HuH-7.5 (cell line): ENCODE measurements around the gene FYB1.

Experiments
- DNase-seq: peaks from one replicate; pipeline ENCODE4 v3.0.0; 2011; ENCODE audit warnings: low spot score

The FYB1 gene

DNA sequence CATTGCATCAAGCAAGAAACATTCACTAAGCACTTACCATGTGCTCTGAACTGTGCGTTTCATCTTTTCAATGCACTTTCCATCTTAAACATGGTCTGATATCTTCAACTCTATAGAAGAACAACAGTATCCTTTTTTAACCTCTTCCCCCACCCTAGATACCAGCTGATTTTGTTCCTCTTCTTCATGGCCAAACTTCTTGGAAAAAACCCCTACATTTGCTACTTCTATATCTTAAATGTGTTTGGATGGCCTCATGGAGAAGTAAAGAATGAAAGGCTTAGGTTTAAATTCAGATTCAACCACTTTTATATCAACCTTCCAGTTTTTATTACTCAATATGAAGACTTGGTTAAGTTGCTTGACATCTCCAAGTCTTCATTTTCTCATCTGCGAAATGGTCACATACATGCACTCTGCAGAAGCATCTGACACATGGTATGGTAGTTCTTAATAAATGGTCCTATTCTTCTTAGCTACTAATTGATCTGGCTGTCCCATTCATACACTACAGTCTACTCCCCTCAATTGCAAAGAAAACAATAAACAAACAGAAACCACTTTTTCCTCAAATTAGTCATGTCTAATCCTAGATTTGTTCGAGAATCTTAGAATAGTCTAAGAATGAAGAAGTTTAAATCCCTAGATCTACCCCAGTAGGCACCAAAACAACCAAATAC, 59.4 kb downstream of the FYB1 start:
- no peak for DNase-seq

DNA sequence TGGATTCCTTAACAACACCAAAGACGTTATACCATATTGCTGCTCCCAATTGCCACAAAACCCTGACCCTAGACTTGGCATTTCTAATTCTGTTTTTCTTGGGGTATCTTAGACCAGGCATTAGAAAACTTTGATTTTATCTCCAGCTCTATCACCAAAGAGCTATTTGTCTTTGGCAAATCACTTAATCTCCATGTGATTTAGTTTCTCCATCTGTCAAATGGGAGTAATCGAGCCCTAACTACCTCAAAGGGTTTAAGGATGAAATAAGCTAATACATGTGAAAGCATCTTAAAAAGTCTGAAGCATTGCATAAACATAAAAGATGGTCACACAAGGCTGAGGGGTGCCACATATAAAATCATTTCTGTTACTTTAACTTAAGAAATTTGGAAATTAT, 60.6 kb downstream of the FYB1 start:
- no peak for DNase-seq

DNA sequence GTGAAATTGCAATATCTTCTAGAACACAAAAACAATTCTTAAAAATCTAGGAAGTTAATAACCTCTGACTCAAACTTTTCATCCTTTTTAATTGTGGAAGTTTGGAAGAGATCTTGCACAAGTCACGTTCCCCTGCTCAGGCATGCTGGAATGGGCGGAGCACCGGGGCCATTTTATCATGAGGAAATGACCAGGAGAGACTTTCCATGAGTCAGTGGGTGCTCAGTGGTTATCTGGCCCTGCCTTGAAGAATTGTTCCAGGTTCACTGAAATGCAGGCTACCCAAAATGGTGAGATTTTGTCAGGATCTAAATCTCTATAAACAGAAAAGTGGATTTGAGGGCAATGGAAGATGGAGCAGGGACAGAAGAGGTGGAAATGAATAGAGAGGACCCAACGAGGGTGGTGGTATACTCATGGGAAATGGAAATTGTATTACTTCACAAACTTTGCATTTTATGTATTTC, 61.2 kb downstream of the FYB1 start:
- DNase-seq, result no peak

DNA sequence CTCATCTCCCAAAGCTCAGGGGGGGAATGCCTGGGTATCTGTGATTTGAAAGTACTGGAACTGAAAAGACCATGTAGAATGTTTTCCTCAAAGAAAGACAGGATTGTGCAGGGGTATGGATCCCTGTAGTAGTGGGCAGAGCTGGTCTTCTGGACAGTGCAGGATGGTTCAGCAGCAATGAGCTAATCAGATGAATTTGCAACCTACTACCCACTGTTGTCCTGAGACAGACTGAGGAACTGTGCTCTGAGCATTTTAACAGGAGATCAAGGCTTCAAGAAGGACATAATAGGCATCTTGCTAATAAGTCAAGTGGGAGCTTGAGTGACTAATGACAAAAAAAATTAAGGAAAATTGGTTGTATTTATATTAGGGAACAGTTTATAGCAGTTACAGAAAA, 61.7 kb downstream of the FYB1 start:
- no peak for DNase-seq

DNA sequence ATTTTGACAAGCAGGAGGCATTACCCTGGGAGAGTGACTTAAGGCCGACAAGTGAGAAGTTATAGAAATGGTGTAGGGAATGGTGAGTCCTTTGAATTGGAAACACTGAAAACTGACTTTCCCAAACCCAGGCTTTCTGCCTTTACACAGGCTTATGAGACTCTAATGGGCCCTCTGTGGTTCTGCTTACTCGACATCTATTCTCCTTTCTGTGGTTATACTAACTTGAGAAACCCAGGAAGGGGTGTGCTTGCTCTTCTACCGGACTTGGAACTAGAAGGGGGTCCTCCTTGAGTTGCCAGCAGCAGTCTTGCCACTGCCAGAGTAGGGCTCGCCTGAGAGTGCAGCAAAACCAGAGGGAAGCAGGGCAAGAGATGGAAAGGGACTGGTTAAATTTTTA, 63.3 kb downstream of the FYB1 start:
- no peak for DNase-seq

DNA sequence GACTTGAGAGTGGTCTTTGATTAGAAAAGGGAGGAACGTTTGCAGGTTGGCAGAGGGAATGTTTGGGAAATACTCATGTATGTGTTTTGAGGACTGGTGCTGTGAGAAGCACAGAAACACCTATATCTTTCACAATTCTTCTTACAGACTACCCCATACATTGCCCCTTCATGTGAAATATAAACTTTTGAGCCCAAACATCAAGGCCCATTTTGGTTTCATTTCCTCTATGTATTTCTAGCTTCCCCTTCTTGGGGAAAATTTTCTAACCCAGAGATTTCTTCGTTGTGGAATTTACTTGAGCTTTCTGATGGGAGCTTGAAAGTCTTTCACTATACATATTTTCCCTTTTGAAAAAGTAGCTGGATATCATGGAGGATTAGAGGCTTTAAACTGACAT, 67.6 kb downstream of the FYB1 start:
- no peak for DNase-seq

DNA sequence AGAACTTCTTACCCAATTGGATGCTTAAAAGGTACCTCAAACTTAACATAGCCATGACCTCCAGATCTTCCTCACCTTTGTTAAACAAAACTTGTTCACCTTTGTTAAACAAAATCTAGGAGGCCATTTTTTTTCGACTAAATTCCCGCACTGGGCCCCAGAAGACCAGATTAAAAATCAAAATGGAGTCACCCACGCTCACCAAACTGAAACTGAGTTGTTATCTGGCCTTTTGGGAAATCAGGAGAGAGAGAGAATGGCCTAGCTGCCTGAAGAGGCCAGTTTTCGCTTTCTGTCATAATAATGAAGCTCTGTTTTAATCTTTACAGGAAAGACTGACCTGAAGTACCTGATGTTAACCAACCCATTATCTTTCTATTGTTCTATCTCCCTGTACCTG, 69.4 kb downstream of the FYB1 start:
- DNase-seq, result no peak

DNA sequence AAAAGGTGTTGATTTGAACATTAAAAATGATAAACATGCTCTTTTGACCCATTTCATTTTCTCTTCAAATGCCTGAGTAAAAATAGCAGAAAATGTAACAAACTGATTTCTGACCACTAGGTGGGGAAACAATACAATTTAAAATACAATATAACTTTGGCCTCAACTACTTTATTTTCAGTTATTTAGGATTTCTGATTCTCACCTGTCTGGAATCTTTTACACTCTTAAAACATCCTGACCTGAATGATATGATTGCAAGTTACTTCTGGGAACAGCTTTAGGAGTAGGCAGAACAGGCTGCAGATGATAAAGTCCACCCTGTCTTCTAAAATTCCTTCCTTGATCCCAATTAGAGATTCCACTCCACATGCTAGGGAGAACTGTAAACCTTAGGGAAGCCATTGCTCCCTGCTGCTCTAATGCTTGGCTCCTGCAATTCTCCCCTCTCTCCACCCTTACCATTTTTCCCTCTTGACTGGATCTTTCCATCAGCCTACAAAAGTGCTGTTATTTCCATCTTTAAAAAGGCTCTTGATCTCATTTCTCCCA, 70.3 kb downstream of the FYB1 start:
- DNase-seq, result no peak

DNA sequence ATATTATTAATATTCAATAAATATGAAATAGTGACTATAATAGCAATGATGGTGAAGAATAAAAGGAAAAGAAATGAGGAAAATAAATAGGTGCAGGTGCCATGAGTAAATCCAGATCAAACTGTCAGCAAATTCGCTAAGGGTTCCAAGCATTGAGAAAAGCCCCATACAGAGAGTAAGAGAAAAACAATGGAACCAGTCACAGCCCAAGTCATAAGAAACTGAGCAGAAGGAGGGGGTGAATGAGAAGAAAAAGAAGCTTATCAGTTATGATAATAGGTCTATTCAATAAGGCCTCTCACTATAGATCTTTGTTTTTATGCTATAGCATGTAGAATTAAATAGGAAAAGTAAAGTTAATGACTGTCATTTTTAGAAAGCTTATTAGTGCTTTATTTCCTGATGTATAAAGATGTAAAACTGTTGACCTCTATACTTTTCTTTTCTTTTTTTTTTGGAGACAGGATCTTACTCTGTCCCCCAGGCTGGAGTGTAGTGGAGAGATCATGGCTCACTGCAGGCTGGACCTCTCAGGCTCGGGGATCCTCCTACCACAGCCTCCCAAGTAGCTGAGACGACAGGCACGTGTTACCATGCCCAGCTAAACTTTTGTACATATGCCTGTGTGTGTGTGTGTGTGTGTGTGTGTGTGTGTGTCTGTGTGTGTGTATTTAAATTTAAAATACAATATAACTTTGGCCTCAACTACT, 72.4 kb downstream of the FYB1 start:
- DNase-seq, result no peak

DNA sequence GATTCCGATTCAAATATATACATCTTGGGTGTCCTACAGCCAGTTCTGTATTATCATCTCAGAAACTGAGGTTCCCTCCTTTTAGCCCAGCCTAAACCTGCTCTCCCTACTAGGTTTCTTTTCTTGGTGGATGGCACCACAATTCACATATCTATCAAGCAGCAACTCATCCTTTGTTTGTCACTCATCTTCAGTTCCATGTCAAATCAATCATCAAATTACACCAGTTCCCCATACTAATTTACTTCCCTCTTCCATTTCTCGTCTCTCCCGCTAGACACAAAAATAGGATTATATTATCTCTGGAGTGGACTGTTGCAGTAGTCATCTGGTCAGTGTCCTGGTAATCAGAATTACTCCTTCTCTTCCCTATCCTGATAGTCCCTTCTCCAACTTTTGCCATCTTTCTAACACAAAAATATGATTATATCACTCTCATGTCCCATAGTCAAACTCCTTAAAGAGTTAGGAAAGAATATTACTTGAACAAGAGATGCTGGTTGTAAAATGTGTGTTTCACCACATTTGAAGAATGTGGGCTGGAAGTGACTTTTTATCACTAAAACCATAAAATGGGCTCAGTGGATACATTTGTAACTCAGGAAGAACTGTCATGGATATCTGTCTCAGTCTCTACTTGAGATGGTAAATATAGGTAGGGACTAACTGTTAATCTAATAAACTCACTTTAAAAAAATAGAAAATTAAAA, 76.1 kb downstream of the FYB1 start:
- no peak for DNase-seq

DNA sequence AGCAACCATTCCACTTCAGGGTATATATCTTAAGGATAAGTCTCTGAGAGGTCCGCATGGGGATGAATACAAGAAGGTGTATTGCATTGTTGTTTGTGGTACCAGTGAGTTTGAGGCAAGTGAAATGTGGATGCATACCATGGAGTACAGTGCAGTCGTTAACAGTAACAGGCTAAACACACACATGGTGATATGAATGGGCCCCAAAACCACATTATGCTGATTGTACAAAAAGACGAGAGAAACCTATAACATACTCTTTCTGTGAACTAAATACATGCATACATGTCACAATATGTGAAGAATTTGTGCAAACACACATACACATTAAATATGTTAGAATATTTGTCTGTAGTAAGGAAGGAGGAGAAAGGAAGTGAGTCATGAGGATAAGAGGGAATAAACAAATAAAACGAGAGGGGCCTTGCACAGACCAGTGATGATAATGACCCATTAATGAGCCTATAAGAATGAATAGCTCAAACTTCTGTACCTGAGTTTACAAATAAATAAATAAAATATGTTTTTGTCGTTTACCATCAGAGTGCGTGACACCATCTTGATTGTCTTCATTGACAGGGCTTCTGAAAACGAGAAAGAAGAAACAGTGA, 78.7 kb downstream of the FYB1 start:
- no peak for DNase-seq

DNA sequence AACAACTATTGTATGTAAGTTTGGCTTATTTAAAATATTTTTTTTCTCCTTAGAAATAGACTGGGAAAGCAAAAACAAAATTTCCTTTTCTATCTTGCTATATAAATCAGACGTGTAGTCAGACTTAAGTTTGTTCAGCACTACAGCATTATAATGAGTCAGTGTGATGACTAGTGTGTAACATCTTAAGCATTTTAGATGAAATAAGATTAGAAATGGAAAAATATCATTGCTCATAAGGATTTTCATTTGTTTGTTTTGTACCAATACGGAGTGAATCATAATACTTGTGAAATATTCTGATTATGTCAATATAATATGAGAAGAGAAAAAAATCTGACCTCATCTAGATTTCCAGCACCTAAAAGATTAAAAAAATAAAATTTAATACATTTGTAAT, 80.5 kb downstream of the FYB1 start:
- no peak for DNase-seq

DNA sequence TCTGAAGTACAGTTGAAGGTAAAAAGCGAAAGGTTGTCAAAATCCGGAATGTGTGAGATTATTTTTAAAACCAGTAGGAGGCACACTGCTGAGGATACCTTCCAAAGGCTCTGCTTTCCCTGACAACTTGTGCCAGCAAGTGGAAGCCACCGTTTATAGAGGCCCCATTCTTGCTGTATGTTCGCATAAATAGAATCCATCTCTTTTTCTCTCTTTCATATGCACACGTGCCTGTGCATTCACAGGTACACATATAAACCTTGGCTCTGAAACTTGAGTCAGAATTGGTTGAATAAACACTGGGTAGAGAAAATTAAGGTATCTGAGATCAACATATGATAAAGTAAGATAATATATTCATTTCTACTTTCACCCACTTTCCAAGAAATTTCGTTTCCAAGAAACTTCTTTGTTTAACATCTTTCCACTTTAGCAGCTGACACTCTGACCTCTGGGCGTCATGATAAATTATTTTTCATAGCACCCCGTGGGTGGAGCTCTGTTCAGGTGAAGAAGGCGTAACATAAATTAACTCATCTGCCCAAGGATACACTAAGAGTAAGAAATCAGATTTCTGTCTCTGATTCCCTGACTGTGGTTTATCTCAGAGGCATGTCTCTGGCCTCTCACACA, 81.4 kb downstream of the FYB1 start:
- DNase-seq, result no peak

DNA sequence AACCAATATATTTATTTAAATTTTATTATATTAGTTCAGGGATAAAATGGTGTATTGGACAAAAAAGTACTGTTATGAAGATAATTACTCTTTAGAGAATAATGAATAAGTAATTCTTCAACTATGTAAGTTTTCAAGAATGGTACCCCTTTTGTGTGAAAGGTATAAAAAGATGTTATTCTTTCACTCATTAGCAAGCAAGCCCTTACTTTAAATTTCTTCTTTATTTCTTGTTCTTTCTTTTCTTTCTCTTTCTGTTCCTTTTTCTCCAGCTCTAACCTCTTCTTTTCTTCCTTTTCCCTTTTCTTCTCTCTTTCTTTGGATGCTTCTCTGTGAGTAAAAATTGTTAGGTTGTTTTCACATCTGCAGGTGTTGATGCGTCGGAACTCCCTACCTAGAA, 82.0 kb downstream of the FYB1 start:
- no peak for DNase-seq

DNA sequence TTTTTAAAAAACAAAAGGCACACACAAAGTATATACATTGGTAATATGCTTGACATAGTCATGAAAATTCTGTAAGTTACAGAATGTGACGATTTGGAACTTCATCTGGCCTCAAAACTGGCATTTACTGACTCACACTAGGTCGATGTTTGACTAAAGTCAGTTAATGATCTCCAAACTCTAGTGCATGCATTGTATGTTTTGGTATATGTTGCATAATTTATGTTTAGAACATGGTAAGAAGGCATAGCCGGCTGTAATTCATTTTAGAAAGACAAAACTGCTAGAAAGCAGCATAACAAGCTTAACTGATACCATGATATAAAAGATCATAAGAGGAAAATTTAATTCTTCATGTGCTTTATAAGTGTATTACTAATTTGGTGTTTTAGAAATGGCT, 86.6 kb downstream of the FYB1 start:
- DNase-seq, result peak; percentile 28

DNA sequence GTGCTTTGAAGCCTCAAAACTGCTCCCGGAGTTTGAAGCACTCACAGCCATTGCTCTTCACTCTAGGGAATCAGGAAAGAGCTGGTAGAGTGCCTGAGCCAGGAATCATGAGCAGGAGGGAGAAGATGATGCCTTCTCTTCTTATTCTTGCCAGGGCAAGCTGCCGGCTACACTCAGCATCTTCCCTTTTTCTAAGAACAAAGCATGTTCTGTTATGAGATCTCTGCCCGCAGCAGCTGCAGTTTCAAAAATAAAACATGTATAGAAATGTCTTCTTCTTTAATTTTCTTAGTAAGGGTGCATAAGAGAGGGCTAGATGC, 87.3 kb downstream of the FYB1 start:
- no peak for DNase-seq

DNA sequence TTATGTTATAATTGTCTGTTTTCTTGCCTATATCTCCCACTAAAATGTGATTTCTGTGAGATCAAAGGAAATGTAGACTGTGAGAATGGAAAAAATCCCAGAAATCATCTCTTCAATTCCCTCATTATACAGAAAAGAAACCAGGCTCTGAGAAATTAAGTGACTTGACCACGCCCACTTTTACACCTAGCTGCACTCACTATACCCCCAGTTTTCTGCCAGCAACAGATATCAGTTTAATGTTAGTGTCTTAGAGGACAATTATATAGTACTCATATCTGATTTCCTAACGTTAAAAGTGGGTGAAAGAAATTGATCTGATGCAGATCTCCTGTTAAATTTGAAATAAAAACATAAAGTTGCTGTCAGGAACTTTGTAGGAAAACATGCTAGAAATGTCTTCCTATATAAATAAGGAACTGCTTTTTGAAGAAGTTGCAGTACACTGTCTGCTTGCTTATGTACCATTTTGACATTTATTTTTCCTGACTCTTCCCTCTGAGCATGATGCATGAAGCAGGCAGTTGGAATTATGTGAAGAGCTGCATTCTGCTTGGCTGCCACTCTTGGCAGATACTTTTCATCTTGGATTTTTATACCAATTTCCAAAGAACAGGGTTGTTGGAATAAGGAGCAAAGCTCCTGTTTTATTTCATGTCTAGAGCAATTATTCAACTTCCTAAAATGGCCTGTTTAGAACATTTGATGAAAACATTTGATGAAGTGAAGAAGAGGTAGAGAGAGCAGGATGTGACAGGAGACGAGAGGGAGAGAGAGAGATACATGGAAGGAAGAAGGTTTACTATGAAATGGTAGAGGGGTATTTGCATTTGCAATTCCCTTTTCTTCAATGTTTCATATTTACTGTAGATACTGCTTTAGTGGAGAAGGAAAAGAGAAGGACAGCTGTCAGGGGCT, 87.9 kb downstream of the FYB1 start:
- DNase-seq, result no peak

DNA sequence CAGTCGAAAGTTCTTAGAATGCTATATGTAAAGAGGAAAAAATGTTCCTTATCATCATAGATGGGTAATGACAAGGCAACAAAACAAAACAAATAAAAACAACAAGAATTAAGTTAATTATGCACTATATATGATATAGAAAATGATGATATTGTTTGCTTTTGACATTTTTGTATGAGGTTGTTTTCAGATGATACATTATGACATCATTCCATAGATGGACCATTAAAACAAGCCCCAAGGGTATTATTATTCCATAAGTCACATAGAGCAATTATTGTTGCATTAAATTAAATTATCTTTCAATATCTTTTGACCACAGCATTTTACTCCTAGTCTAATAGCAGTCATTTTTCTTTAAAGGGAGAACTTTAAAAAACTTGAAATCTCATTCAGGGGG, 88.6 kb downstream of the FYB1 start:
- DNase-seq, result no peak

DNA sequence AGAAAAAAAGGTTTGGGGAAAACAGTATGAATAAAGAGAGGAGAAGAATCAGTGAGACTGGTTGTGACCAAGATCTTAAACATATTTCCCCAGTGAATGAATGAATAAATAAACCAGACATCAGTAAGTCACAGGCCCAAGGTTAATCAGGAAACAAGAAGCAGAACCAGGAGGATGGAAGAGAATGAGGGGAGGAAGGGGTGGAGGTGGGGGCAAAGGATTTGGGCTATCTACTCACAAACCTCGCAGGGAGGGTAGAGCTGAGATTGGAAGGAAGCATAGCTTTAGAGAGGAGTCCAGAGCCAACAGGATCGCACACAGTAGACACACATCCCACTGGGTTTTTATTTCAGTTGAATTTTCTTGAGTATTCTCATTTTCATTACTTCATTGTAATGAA, 97.4 kb downstream of the FYB1 start:
- no peak for DNase-seq

DNA sequence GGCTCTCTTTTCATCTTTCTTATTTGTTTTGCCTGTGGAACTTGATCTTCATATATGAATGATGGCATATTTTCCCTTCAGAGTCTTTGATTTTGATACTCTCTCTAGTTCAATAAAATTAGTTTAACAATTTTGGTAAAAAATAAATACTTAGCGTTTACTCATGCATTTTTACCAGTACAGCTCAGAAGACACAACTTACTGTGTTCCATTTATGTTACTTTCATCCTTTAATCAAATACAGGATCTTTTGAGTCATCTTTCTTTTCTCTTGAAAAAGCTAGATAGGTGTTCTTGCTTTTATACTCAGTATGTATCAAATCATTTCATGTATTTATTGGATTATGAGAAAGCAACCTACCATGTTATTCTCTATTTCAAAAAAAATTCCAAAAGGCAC, 98.0 kb downstream of the FYB1 start:
- DNase-seq, result no peak

DNA sequence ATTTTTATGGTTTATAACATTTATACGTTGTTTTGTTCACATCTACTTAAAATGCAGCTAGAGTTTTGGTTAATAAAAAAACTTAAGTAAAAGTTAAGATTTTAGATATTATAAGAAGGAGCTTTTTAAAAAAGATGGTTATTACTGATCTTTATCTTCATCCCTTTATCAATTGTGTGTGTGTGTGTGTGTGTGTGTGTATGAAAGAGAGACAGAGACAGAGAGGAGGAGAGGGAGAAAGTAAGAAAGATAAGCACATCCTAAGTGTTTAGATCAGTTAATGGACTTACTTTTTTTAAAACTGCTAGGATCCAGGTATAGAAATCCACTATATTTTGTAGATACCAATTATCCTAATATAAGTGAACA, 99.3 kb downstream of the FYB1 start:
- DNase-seq, result no peak
